Stimulated activated CD8-positive, alpha-beta memory T cell treated with anti-CD3 and anti-CD28 coated beads, Interleukin-4, amount 100 ng/mL, for 4 hours (primary cell): ENCODE results near the gene RND2.
A peak's percentile ranks its signal among the peaks of the same experiment; 100 is the strongest.

Experiments used
- DNase-seq, 2 donors: peaks; one replicate each; pipeline ENCODE4 v3.0.0-alpha.2; 2020; ENCODE audit warnings: low read depth in 2 of 2, low spot score in 1 of 2

The RND2 gene

DNA sequence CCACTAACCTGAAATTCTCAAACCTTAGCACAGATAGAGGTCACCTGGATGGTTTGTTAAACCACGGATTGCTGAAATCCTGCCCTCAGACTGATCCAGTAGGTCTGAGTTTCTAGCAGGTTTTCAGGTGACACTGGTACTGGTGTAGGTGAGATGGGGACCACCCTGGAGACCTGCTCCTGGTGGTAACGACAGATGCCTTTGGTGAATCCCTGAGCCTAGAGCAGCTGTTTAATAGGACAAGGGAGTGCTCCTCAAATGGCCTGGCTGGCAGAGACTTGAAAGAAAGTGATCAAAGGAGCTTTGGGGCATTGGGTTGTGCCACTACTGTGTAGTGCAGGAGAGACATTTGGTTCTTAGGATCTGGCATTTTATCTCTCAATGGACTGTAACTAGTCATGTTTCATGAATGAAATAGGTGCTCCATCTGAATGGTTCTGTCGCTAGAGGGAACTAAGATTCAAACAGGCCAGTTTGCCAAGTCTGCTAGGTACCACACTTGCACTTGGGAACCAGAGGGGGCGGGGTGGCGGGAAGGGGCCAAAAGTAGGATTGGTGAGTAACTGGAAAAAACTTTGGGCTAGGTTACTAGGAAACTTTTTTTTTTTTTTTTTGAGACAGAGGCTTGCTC, 21.4 kb upstream of the RND2 start:
- DNase-seq = no peak

DNA sequence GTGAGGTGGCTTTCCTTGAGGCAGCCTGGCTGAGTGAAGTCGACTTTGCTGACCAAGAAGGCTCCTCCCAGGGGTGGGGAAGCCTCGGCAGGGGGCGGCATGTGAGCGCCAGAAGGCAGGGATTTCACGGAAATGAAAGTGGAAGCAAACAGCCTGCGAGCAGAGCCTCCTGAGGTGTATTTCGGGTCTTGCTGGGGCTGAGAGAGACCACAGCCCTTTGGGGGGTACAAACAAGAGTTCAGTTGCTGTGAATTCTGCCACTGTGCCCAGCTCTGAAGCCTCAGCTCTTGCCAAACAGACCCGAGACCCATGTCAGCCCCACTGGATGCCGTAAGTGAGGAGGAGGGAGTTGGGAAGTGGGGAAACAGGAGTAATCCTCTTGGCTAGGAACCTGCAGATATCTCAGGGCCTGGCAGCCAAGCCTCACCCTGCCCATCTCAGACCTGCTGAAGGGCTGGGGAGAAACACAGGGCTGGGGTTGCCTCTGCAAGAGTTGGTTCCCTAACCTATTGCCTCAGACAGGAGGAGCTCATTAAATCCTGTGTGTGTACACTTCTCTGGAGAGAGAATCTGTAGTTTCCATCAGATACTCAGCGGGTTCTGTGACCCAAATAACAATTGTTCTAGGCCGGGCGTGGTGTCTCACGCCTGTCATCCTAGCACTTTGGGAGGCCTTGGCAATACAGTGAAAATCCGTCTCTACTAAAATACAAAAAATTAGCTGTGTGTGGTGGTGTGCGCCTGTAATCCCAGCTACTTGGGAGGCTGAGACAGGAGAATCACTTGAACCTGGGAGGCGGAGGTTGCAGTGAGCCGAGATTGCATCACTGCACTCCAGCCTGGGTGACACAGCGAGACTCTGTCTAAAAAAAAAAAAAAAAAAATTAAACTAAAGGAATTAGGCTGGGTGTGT, 18.1 kb upstream of the RND2 start, which contains the start of gene IFI35:
Gene IFI35 (plus strand): TSS at position 146 of the 913 bp plus-strand sequence. CDS start 164 bp downstream, at position 310.
- DNase-seq = peak; percentile 74 to 75

DNA sequence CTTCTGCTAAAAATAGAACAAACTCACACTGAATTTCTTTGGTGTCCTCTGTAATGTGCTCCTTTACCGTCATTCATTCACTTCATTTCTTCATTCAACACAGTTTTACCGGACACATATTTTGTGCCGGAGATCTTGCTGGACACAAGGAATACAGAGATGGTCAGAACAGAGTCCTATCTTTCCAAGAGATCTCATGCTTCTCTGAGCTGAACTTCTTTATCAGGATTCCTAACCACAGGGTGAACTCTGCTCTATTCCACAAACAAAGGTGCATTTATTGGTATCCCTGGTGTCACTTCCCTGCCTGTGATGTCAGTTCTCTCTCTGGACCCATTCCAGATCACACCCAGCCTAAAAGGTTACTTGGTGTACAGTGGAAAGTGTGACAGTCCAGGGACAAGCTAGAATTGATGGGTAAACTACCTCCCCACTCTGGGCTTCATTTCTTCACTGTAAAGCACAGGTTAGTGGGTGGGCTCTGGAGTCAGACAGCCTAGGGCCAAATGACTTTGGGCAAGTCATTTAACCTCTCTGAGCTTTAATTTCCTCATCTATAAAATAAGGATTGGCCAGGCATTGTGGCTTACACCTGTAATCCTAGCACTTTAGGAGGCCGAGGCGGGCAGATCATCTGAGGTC, 14.2 kb upstream of the RND2 start:
- no peak for DNase-seq

GRCh38 chr17:43011728-43012472, 13.1 kb upstream of the RND2 start:
- no peak for DNase-seq

DNA sequence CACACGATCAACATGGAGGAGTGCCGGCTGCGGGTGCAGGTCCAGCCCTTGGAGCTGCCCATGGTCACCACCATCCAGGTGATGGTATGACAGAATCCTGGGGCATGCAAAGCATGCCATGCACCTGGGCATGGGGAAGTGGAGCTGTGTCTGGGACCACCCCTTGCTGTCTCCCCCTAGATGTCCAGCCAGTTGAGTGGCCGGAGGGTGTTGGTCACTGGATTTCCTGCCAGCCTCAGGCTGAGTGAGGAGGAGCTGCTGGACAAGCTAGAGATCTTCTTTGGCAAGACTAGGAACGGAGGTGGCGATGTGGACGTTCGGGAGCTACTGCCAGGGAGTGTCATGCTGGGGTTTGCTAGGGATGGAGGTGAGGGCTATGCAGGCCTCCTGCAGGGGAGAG, 11.7 kb upstream of the RND2 start:
- DNase-seq = no peak

DNA sequence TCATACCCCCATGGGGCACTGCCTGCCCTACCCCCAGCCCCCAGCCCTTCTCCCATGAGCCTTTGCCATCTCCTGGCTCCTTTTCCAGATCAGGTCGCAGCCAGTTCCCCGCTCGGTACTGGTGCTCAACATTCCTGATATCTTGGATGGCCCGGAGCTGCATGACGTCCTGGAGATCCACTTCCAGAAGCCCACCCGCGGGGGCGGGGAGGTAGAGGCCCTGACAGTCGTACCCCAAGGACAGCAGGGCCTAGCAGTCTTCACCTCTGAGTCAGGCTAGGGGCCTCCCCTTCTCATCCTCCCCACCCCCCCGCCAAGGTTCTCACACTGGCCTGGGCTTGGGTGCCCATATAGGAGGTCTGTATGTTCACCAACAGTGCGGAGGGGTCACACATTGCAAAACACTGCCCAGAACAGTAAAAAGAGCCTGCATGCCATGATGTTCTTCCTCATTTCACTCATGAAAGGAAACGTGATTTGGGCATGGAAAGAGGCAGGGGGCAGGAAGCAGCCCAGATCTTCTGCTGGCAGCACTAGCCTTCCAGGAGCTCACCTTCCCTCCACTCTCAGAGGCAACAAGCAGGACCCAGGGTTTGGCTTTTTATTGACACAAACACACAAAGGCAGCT, 10.9 kb upstream of the RND2 start:
- no peak for DNase-seq

- no peak for DNase-seq
Observed at GRCh38 chr17:43014649-43015542, 10.1 kb upstream of the RND2 start.

DNA sequence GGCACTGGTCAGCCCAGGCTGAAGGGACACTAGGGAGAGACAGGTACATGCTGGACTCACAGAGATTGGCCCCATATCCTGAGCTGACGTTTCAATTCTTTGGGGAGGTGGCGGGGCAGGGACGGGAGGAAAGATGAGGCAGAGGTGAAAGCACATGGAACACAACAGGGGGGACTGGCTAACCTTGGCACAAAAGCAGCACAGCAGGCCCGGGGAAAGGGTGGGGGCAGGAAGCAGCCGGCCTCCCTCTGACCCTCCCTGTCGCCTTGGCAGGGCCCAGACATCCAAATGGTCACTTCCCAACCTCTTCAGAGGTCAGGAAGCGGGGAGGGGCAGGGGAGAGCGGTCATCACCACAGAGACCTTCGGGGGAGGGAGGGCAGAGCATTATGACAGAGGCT, 9.5 kb upstream of the RND2 start:
- no peak for DNase-seq

DNA sequence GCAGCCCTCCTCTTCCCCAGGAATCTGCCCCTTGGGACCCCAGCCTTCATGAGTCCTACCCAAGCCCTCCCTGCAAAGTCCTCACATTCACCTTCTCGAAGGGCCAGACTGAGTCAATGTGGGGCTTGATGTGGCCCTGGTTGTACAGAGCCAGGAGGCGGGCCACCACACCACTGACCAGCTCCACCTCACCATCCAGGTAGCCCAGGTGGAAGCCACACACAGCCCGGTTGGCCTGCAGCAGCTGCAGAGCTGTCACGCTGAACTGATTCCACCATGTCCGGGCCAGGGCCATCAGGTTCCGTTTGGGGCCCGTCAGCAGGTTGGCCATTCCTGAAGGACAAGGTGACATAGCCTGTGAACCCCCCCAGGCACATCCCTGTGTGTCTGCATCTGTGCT, 8.8 kb upstream of the RND2 start:
- no peak for DNase-seq

GRCh38 chr17:43018008-43018853, 6.8 kb upstream of the RND2 start:
- no peak for DNase-seq

GRCh38 chr17:43018932-43019331, 6.1 kb upstream of the RND2 start:
- DNase-seq = no peak

DNA sequence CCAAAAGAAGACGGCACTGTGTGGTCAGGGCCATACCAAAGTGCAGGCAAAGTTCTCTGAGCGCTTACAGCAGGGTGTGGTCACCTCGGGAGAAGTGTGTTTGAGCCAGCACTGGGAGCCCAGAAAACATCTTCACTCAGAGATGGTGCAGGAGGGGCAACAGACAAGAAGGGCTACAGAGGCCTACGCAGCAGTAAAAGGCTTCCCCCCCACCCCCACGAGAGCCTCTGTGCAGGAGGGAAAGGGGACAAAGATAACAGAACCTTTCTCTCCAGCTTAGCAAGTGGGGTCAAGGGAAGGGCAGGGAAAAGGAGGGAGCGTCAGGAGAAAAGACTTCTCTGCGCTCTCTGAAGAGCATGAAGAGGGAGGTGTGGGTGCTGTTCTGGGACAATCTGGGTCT, 5.6 kb upstream of the RND2 start:
- DNase-seq = no peak

- DNase-seq = no peak
Observed at GRCh38 chr17:43020030-43020621, 4.9 kb upstream of the RND2 start.

DNA sequence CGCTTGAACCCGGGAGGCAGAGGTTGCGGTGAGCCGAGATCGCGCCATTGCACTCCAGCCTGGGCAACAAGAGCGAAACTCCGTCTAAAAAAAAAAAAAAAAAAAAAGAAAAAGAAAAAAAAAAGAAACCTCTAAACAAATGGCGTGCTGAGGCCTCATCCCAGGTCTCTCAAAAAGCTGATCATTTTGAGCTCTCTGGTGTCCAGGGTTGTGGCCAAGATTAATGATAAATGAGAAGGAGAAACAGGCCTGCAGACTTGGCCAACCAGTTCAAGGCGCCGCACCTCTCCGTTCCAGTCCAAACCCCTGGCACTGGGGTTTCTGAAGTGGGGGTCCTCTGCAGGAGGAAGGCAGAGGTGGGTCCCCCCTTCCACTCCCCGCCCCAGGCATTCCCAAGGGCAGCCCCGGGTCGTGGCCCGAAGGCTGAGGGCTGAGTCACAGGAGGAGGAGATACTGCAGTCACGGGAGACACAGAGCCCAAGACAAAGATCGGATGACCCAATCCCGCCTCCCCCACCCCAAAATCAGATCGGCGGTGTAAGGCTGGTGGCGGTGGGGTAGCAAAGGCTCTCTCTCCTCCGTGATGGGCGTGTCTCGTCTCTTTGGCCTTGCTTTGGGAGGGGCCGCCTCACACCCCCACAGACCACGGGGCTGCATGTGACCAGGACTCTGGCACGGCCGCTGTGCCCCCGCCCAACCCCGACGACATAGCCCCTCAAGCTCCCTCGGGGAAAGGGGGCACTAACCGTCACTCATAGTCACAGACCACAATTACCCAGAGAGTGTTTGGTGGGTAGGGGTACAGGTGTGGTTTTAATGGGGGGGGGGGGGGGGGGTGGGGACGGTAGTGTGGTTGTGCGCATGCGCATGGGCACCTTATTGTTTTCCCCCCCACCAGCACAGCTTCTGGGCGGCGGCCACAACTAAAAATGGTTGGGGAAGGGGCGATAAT, 4.0 kb upstream of the RND2 start:
- no peak for DNase-seq

GRCh38 chr17:43021741-43022512, 3.1 kb upstream of the RND2 start, which contains the start of gene VAT1:
Gene VAT1 (minus strand): TSS chr17:43022385. CDS start chr17:43022322, 63 bp downstream.
- peak; percentile 27 to 28 for DNase-seq

DNA sequence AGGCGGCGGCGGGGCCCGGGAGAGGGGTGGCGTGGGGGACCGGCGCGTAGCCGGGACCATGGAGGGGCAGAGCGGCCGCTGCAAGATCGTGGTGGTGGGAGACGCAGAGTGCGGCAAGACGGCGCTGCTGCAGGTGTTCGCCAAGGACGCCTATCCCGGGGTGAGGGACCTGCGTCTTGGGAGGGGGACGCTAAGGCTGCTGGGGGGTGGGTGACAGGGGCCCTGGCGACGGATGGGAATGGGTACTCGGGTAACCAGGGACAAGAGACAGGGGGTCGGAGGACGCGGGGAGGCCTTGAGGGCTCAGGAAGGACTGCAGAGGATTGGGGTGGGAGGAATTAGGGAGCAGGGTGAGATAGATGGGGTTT, 243 bp downstream of the RND2 start:
- DNase-seq = no peak
